GM12872 (cell line): ENCODE results near the gene LHFPL6.

Source experiments
- CTCF ChIP-seq: IDR thresholded peaks from 3 replicates; pipeline ENCODE4 v1.5.1; 2011; ENCODE audit warnings: low read depth, mild to moderate bottlenecking, low read length, moderate library complexity; ENCODE audit not compliant: insufficient read depth

The LHFPL6 gene

GRCh38 chr13:39536906-39537305 lies 66.1 kb downstream of the LHFPL6 start:
- no peak for TF ChIP-seq CTCF

DNA sequence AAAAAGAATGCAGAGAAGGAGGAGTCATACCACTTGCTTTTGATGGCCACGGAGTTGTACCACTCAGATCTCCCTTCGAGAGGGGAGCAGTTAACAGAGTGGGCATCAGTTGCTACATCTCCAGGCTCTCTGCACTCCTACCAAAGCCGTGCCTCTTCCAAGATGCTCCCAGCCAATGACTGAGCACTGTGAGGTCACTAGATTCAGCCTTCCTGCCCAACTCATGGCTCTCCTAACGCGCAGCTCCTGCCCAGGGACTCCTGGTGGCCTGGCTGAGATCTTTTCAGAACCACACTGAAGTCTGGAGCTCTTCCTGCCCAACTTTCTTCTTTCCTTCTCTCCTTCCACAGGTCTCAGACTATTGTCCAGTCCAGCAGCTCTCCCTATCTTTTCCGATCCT lies 66.7 kb downstream of the LHFPL6 start:
- no peak for TF ChIP-seq CTCF

DNA sequence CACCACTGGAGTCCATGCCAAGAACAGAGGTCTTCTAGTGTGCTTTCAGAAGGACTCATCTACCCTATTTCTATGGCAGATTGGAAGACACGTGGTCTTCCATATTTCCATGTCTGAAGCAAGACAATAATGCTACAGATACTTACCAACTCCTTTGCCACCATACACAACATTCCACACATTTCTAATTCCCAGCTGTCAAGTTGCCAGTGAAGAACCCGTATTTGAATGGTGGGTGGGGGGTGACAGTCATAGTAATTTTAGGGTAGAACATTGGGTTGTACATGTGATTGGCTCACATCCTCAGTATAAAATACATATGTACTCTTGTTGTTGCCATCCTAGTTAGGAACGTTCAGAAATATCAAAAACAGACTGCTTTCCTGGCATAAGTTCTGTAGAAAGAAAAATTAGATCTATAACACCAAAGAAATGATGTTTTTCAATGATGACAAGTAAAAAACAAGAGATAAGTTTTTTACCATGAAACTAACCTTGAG lies 69.3 kb downstream of the LHFPL6 start:
- TF ChIP-seq CTCF: no peak

DNA sequence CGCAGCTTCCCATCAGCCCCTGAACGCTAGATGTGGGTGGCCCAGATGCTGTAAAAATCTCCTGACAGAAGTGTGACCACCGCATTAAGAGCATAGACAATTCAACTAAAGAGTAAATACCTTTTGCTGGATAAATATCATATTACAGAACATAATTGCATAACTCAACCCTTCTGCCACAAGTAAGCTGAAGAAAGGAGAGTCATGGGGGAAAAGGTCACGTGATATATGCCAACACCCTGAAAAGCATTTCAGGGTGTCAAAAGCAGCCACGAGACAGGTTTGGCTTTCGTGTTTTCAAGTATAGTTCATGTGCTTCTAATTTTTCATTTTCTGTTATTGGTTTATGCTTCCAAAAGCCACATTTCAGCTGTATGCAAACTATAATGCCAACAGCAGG lies 71.3 kb downstream of the LHFPL6 start:
- TF ChIP-seq CTCF: no peak

GRCh38 chr13:39530916-39531315 lies 72.1 kb downstream of the LHFPL6 start:
- TF ChIP-seq CTCF: no peak

DNA sequence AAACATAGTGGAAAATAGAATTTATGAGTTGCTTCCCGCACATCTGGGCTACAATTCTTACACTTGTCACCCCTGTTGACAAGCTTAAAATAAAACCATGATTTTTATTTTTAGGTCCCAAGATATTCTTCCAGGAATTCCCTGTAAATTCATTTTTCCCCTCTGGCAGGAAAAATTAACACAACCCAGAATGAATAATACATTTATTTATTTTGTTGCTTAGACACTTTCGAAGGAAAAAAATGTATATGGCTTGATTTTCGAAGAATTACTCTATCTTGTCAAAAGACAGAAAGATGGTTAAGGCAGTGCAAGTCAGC lies 74.4 kb downstream of the LHFPL6 start:
- no peak for TF ChIP-seq CTCF

- TF ChIP-seq CTCF: no peak
Observed at GRCh38 chr13:39527961-39528660, 74.9 kb downstream of the LHFPL6 start.
